ENCODE results near the gene PCYT1B. TPM values are rescaled to one million over a fixed set of nuclear protein-coding genes. Genes with fewer than 3 reads are reported as not detected.

The PCYT1B gene
- polyA plus RNA-seq, 3 donors = 0.15 TPM; not detected in 2

DNA sequence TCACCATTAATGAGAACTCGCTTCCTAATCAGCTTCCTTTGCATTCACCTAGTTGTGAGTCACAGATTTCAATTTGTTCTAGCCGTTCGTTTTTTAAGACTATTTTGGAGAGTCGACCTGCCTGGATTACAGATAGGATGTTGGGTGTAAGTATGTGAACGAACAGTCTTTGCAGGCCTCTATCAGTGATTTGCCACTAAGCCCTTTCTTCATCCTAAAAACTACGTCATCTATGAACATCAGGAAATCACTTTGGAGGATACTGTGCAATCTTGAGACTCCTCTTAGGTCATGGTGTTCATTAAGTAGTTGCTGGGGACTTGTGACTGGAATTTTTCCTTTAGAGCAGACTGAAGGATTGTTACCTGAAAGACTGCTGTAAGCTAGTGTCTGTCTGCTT, 47.7 kb upstream of the PCYT1B start:
- Mint-ChIP-seq H3K9me3 (peaks cover 0 to 2% (median 0%) of the 10 kb centered on the region in 7 donors), H3K4me1 (peaks cover 9% of the 10 kb centered on the region), H3K36me3 (peaks cover 0 to 2% of the 10 kb centered on the region in 2 donors), H3K4me3 (no peak overlapping the region), H3K27me3 (ENCODE audit: low read depth in 3 of 3) (peaks cover 0 to 4% (median 0%) of the 10 kb centered on the region in 3 donors), H3K27ac (no peak overlapping the region)
- H3K9ac ChIP-seq (ENCODE audit: insufficient read depth, low read length, poor library complexity, severe bottlenecking) = no peak overlapping the region
- no peaks in the 10 kb centered on the region for H4K20me1 ChIP-seq (ENCODE audit: insufficient read depth, low read length)
- intact Hi-C loops (cut with micrococcal nuclease) = no loop called here
- WGBS (ENCODE audit: insufficient coverage) = no CpG with 5 or more reads among the region's 6 CpGs
- H3K36me3 ChIP-seq (replicated peaks in 1 of 2; ENCODE audit: control insufficient read depth in 1 of 2, insufficient read depth in 2 of 2, low read length in 2 of 2) = peaks cover 0 to 3% of the 10 kb centered on the region in 2 donors
- H3K27me3 ChIP-seq (ENCODE audit: control insufficient read depth in 2 of 2, insufficient read depth in 2 of 2, low read length in 2 of 2) = no peaks in the 10 kb centered on the region
- H3K4me2 ChIP-seq (replicated peaks; ENCODE audit: extremely low read depth, low read length, poor library complexity, severe bottlenecking) = no peak overlapping the region
- H3K27ac ChIP-seq (ENCODE audit: low read depth in 1 of 2, low read length in 2 of 2) = no peak overlapping the region
- H3K4me3 ChIP-seq (replicated peaks in 1 of 3; ENCODE audit: low read depth in 2 of 3, low read length in 3 of 3) = no peak overlapping the region
- TF ChIP-seq CTCF (IDR thresholded peaks at IDR 0.05) = no peak
- peaks cover 40% of the 10 kb centered on the region for H3K79me2 ChIP-seq (ENCODE audit: insufficient read depth, low read length)
- H3K9me3 ChIP-seq (replicated peaks in 1 of 2; ENCODE audit: control insufficient read depth in 1 of 2, insufficient read depth in 1 of 2, low read length in 2 of 2) = no peaks in the 10 kb centered on the region
- no peak for DNase-seq
- H3K4me1 ChIP-seq (ENCODE audit: control insufficient read depth in 1 of 2, insufficient read depth in 2 of 2, low read length in 2 of 2) = peaks cover 6 to 9% of the 10 kb centered on the region in 2 donors
- no peak overlapping the region for H2AFZ ChIP-seq (ENCODE audit: insufficient read depth, low read depth, low read length, poor library complexity, severe bottlenecking)

DNA sequence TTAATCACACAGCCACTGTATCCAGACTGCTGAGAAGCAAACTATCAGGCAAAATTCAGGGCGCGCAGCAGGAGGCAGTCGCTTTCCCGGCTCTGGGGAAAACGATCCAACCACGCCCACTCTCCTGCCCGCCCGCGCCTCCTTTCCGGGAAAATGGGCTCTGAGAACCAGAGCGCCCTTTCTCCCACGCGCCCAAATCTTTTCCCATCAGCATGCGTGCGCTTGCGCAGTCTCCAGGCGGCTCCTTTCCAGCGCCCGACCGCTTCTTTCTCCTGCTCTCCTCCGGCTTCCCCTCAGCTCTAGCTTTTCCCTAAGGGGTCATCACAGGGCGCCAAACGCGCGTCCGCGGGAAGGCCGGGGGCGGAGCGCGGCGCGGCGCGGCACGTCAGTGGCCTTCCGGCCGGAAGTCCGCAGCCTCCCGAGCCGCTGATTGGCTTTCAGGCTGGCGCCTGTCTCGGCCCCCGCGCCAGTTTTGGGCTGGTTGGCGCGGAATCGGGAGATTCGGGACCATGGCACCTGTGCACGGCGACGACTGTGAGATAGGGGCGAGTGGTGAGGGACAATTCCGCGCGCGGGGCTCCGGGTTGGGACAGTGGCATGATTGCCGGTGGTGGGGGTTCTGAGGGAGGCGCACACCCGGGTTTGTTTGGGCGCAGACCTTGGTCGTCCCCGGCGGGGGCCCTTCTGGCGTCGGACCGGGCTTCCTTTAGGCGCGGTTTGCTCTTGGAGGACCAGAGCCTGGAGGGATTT, 46.5 kb upstream of the PCYT1B start, which contains the start of gene POLA1:
Gene POLA1 (plus strand): TSS at position 466 of the 750 bp plus-strand sequence. CDS start 44 bp downstream, at position 510.
- Histone ChIP-seq H2AFZ (ENCODE audit: insufficient read depth, low read depth, low read length, poor library complexity, severe bottlenecking) (peak within 1 kb of the TSS; percentile 86), H3K27ac (ENCODE audit: low read depth in 1 of 2, low read length in 2 of 2) (peak within 1 kb of the TSS; percentile 48 to 84), H4K20me1 (ENCODE audit: insufficient read depth, low read length) (no peaks in the 10 kb centered on the region), H3K4me2 (replicated peaks; ENCODE audit: extremely low read depth, low read length, poor library complexity, severe bottlenecking) (peak within 1 kb of the TSS; percentile 77), H3K9ac (ENCODE audit: insufficient read depth, low read length, poor library complexity, severe bottlenecking) (peak within 1 kb of the TSS; percentile 77), H3K79me2 (ENCODE audit: insufficient read depth, low read length) (peaks cover 40% of the 10 kb centered on the region), H3K4me1 (ENCODE audit: control insufficient read depth in 1 of 2, insufficient read depth in 2 of 2, low read length in 2 of 2) (peaks cover 6 to 9% of the 10 kb centered on the region in 2 donors), H3K9me3 (replicated peaks in 1 of 2; ENCODE audit: control insufficient read depth in 1 of 2, insufficient read depth in 1 of 2, low read length in 2 of 2) (no peaks in the 10 kb centered on the region), H3K36me3 (replicated peaks in 1 of 2; ENCODE audit: control insufficient read depth in 1 of 2, insufficient read depth in 2 of 2, low read length in 2 of 2) (no peaks in the 10 kb centered on the region), H3K4me3 (replicated peaks in 1 of 3; ENCODE audit: low read depth in 2 of 3, low read length in 3 of 3) (peak within 1 kb of the TSS; percentile 78 to 84 (median 81)), H3K27me3 (ENCODE audit: control insufficient read depth in 2 of 2, insufficient read depth in 2 of 2, low read length in 2 of 2) (no peaks in the 10 kb centered on the region)
- Mint-ChIP-seq H3K9me3 (peaks cover 0 to 2% (median 0%) of the 10 kb centered on the region in 7 donors), H3K27ac (peak within 1 kb of the TSS; percentile 81 to 95 (median 93)), H3K4me1 (peaks cover 9% of the 10 kb centered on the region), H3K27me3 (ENCODE audit: low read depth in 3 of 3) (peaks cover 0 to 4% (median 0%) of the 10 kb centered on the region in 3 donors), H3K4me3 (peak within 1 kb of the TSS; percentile 89 to 94), H3K36me3 (no peaks in the 10 kb centered on the region)
- 0% methylated on average over 22 of the region's 70 CpGs for WGBS (ENCODE audit: insufficient coverage)
- DNase-seq = peak; percentile 70 to 80 (median 78)
- TF ChIP-seq CTCF (IDR thresholded peaks at IDR 0.05) = no peak
- intact Hi-C loops (cut with micrococcal nuclease) = no loop called here

All from CD14-positive monocyte (primary cell).